BE2C (cell line): ENCODE results near the gene CFAP100.
A peak's percentile ranks its signal among the peaks of the same experiment; 100 is the strongest.

Experiments
- DNase-seq: peaks from one replicate; pipeline ENCODE4 v3.0.0-alpha.2; 2020
- H3K27me3 ChIP-seq: fragments of 250-450 bp; sonication (Bioruptor Pico); 2 replicates; pipeline ENCODE4 v1.5.1; 2020; ENCODE audit warnings: mild to moderate bottlenecking
- H3K36me3 ChIP-seq: fragments of 250-450 bp; sonication (Bioruptor Pico); 2 replicates; pipeline ENCODE4 v1.5.1; 2020; ENCODE audit warnings: mild to moderate bottlenecking
- H3K4me1 ChIP-seq: fragments of 250-450 bp; sonication (Bioruptor Pico); 2 replicates; pipeline ENCODE4 v1.5.1; 2020
- H3K4me3 ChIP-seq: 2 replicates; pipeline ENCODE4 v1.5.1; 2011; ENCODE audit warnings: low read depth, low read length
- H3K9me3 ChIP-seq: fragments of 250-450 bp; sonication (Bioruptor Pico); 2 replicates; pipeline ENCODE4 v1.5.1; 2020
- CTCF ChIP-seq: IDR thresholded peaks from 2 replicates; pipeline ENCODE4 v1.5.1; 2012; ENCODE audit warnings: mild to moderate bottlenecking, low read depth, low read length

The CFAP100 gene

DNA sequence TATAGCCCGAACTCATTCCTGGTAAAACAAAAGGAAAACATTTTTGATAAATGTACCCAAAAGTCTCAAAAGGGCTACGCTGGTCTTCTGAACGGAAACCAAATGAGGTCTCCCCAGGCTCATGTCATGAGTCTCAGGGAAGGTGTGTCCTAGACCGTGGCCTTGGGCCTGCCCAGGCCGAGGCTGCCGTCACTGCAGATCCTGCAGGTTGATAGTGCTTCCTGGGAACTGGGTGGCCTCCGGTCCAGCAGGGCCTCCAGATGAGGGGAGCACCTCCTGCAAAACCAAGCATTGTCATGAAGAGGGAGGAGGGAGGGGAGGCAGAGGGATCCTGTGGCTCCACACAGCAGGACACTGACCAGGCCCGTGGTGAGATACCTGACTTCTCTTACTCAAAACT is 43.5 kb downstream of the CFAP100 start:
- Histone ChIP-seq H3K4me1 (no peaks in the 10 kb centered on the region), H3K4me3 (no peak overlapping the region), H3K36me3 (no peaks in the 10 kb centered on the region), H3K9me3 (no peaks in the 10 kb centered on the region), H3K27me3 (no peaks in the 10 kb centered on the region)
- no peak for DNase-seq
- no peak for TF ChIP-seq CTCF

DNA sequence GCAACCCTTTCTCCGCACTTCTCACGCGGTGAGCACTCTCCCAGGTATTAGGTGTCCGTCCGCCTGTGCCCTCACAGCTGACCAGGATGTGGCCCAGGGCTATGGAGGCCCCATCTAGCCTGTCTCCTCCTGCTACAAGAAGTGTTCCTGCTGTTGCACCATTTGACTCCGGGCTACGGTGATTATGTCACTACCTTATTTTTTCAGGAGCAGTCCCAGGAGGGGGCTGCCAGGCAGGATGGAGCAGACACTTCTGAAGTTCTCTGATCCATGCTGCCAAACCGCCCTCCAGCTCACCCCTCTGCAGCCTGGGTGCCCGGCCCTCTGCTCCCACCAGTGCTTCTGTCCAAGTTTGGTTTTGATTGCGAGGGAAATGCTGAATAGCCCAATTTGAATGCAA is 44.0 kb downstream of the CFAP100 start:
- no peak for DNase-seq
- H3K36me3 ChIP-seq, result no peaks in the 10 kb centered on the region
- no peak overlapping the region for H3K4me3 ChIP-seq
- H3K27me3 ChIP-seq, result no peaks in the 10 kb centered on the region
- no peak for TF ChIP-seq CTCF
- no peaks in the 10 kb centered on the region for H3K9me3 ChIP-seq
- H3K4me1 ChIP-seq, result no peaks in the 10 kb centered on the region

GRCh38 chr3:126439346-126439967 is 44.7 kb downstream of the CFAP100 start:
- Histone ChIP-seq H3K4me3 (no peak overlapping the region), H3K9me3 (no peaks in the 10 kb centered on the region), H3K4me1 (no peaks in the 10 kb centered on the region), H3K36me3 (no peaks in the 10 kb centered on the region), H3K27me3 (no peaks in the 10 kb centered on the region)
- TF ChIP-seq CTCF, result no peak
- no peak for DNase-seq

- H3K4me3 ChIP-seq, result no peak overlapping the region
- TF ChIP-seq CTCF, result no peak
- no peaks in the 10 kb centered on the region for H3K9me3 ChIP-seq
- H3K27me3 ChIP-seq, result no peaks in the 10 kb centered on the region
- no peaks in the 10 kb centered on the region for H3K4me1 ChIP-seq
- no peaks in the 10 kb centered on the region for H3K36me3 ChIP-seq
- DNase-seq, result peak; percentile 1
These were observed 45.4 kb downstream of the CFAP100 start for GRCh38 chr3:126439968-126440708.

GRCh38 chr3:126440709-126440995 is 45.9 kb downstream of the CFAP100 start:
- Histone ChIP-seq H3K9me3 (no peaks in the 10 kb centered on the region), H3K4me3 (no peak overlapping the region), H3K36me3 (no peaks in the 10 kb centered on the region), H3K27me3 (no peaks in the 10 kb centered on the region), H3K4me1 (no peaks in the 10 kb centered on the region)
- TF ChIP-seq CTCF, result no peak
- DNase-seq, result no peak

GRCh38 chr3:126441256-126441880 is 46.7 kb downstream of the CFAP100 start:
- TF ChIP-seq CTCF, result no peak
- Histone ChIP-seq H3K36me3 (no peaks in the 10 kb centered on the region), H3K4me3 (no peak overlapping the region), H3K4me1 (no peaks in the 10 kb centered on the region), H3K27me3 (no peaks in the 10 kb centered on the region), H3K9me3 (no peaks in the 10 kb centered on the region)
- no peak for DNase-seq
